CD14-positive monocyte (primary cell): ENCODE results near the gene BBS10. TPM values are rescaled to one million over a fixed set of nuclear protein-coding genes. Genes with fewer than 3 reads are reported as not detected.
A peak's percentile ranks its signal among the peaks of the same experiment; 100 is the strongest.

Experiments used
- DNase-seq, 3 donors: peaks; one replicate each; pipeline ENCODE4 v3.0.0-alpha.2; 2011 to 2022
- H2AFZ ChIP-seq: 2 replicates; pipeline ENCODE4 v1.6.0; 2012; ENCODE audit warnings: mild to moderate bottlenecking, low read depth, low read length, inconsistent platforms; ENCODE audit not compliant: insufficient read depth, poor library complexity, severe bottlenecking
- H3K27ac ChIP-seq, 2 donors: 1 replicate in 1 of 2; 2 replicates in 1 of 2; pipeline ENCODE4 v1.5.1; 2012 to 2013; ENCODE audit warnings: low read length in 2 of 2, control low read depth in 1 of 2, inconsistent platforms in 1 of 2, low read depth in 1 of 2, mild to moderate bottlenecking in 1 of 2
- H3K27me3 ChIP-seq, 2 donors: one replicate each; pipeline versions ENCODE4 v1.6.0 to v1.6.1; 2011 to 2013; ENCODE audit warnings: low read length in 2 of 2; ENCODE audit not compliant: control insufficient read depth in 2 of 2, insufficient read depth in 2 of 2
- H3K36me3 ChIP-seq, 2 donors: replicated peaks in 1 of 2; 1 replicate in 1 of 2; 2 replicates in 1 of 2; pipeline versions ENCODE4 v1.5.1 to v1.6.1; 2012 to 2013; ENCODE audit warnings: low read length in 2 of 2, control low read depth in 1 of 2, inconsistent platforms in 1 of 2, mild to moderate bottlenecking in 1 of 2; ENCODE audit not compliant: insufficient read depth in 2 of 2, control insufficient read depth in 1 of 2
- H3K4me1 ChIP-seq, 2 donors: 1 replicate in 1 of 2; 2 replicates in 1 of 2; pipeline versions ENCODE4 v1.5.1 to v1.6.1; 2012 to 2013; ENCODE audit warnings: low read length in 2 of 2, control low read depth in 1 of 2, inconsistent platforms in 1 of 2, mild to moderate bottlenecking in 1 of 2, moderate library complexity in 1 of 2; ENCODE audit not compliant: insufficient read depth in 2 of 2, control insufficient read depth in 1 of 2
- H3K4me2 ChIP-seq: replicated peaks from 2 replicates; pipeline ENCODE3; 2012; ENCODE audit warnings: low read length, moderate library complexity, mild to moderate bottlenecking; ENCODE audit not compliant: poor library complexity, severe bottlenecking; ENCODE audit errors: extremely low read depth
- H3K4me3 ChIP-seq, 3 experiments: fragments of 200-600 bp in 1 of 3; sonication (generic) in 1 of 3; replicated peaks in 1 of 3; 1 replicate in 2 of 3; 2 replicates in 1 of 3; pipeline ENCODE4 v1.5.1; 2011 to 2013; ENCODE audit warnings: low read length in 3 of 3, mild to moderate bottlenecking in 3 of 3, control low read depth in 2 of 3, low read depth in 2 of 3, inconsistent platforms in 1 of 3, moderate library complexity in 1 of 3
- H3K79me2 ChIP-seq: 2 replicates; pipeline ENCODE4 v1.6.0; 2012; ENCODE audit warnings: mild to moderate bottlenecking, control low read depth, inconsistent platforms, low read length, moderate library complexity; ENCODE audit not compliant: insufficient read depth
- H3K9ac ChIP-seq: 2 replicates; pipeline ENCODE4 v1.6.0; 2017; ENCODE audit warnings: low read length, mild to moderate bottlenecking; ENCODE audit not compliant: insufficient read depth, poor library complexity, severe bottlenecking
- H3K9me3 ChIP-seq, 2 donors: replicated peaks in 1 of 2; 1 replicate in 1 of 2; 2 replicates in 1 of 2; pipeline versions ENCODE4 v1.5.1 to v1.6.1; 2012 to 2013; ENCODE audit warnings: low read length in 2 of 2, control low read depth in 1 of 2; ENCODE audit not compliant: control insufficient read depth in 1 of 2, insufficient read depth in 1 of 2
- H4K20me1 ChIP-seq: 2 replicates; pipeline ENCODE4 v1.6.0; 2012; ENCODE audit warnings: mild to moderate bottlenecking, low read length, control low read depth, moderate library complexity; ENCODE audit not compliant: insufficient read depth
- H3K27ac Mint-ChIP-seq, 7 donors: one replicate each; pipeline ENCODE4 v1.8.0; 2020; ENCODE audit warnings: mild to moderate bottlenecking in 7 of 7, mixed read lengths in 7 of 7, moderate library complexity in 6 of 7, inconsistent platforms in 2 of 7
- H3K27me3 Mint-ChIP-seq, 3 donors: one replicate each; pipeline ENCODE4 v1.8.0; 2021 to 2022; ENCODE audit warnings: low read depth in 3 of 3, mild to moderate bottlenecking in 3 of 3, mixed read lengths in 3 of 3, moderate library complexity in 3 of 3, inconsistent platforms in 1 of 3
- H3K36me3 Mint-ChIP-seq, 2 donors: one replicate each; pipeline ENCODE4 v1.8.0; 2020; ENCODE audit warnings: mixed read lengths in 2 of 2, inconsistent platforms in 1 of 2, mild to moderate bottlenecking in 1 of 2
- H3K4me1 Mint-ChIP-seq: one replicate; pipeline ENCODE4 v1.8.0; 2020; ENCODE audit warnings: mild to moderate bottlenecking, mixed read lengths
- H3K4me3 Mint-ChIP-seq, 2 donors: one replicate each; pipeline ENCODE4 v1.8.0; 2020; ENCODE audit warnings: mild to moderate bottlenecking in 2 of 2, mixed read lengths in 2 of 2, moderate library complexity in 1 of 2
- H3K9me3 Mint-ChIP-seq, 7 donors: one replicate each; pipeline ENCODE4 v1.8.0; 2020 to 2022; ENCODE audit warnings: mixed read lengths in 7 of 7, mild to moderate bottlenecking in 6 of 7, moderate library complexity in 6 of 7, inconsistent platforms in 2 of 7
- WGBS: methylation state at CpG from one replicate; pipeline ENCODE4 v1.1.5; 2013; ENCODE audit warnings: missing lambda C conversion rate; ENCODE audit not compliant: insufficient coverage; 5-methylcytosine and 5-hydroxymethylcytosine counted together
- intact Hi-C, 2 donors: fragments of 100-400 bp; cut with micrococcal nuclease; formaldehyde crosslinking; loops; one replicate each; pipeline versions ENCODE4 v1.15.0 to v1.15.1; 2023
- polyA plus RNA-seq, 3 donors: library from polyadenylated mRNA; depleted of rRNA in 1 of 3; unstranded in 2 of 3; stranded (reverse) in 1 of 3; fragments of 300-500 nt in 2 of 3; fragments of >200 nt in 1 of 3; fragmentation: Illumina TruSeq in 2 of 3; gene quantifications; 1 replicate in 2 of 3; 2 replicates in 1 of 3; pipeline ENCODE4 v1.2.3, GENCODE V29; 2012 to 2021
- TF ChIP-seq, protein P1 (sequence below): fragments of 200-600 bp; IDR thresholded peaks from one replicate; pipeline ENCODE4 v1.8.0; 2022; ENCODE audit warnings: antibody characterized with exemption, mild to moderate bottlenecking

The BBS10 gene
- polyA plus RNA-seq, 3 donors: 1.4 to 2.6 (median 1.8) TPM

DNA sequence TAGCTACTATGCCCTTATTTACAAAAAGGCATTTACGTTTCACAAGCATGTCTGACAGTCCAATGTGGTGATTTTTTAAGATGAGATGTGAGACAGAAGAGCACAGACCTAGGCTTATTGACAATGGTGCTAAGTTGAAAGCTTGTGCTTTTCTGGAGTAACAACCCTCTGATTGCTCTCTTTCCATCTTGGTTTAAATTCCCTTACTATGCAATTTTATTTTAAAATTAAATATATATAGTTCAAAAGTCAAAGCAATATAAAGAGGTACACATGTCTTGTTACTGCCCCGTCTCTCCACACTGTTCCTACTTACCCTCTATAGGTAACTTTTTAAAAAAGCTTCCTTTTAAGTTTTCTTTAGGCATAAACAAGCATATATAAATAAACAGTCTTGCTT is 39.4 kb upstream of the BBS10 start:
- no peaks in the 10 kb centered on the region for H3K9me3 Mint-ChIP-seq
- H3K4me3 Mint-ChIP-seq: no peak overlapping the region
- H4K20me1 ChIP-seq: peaks cover 11% of the 10 kb centered on the region
- H3K27me3 Mint-ChIP-seq: peaks cover 0 to 1% (median 0%) of the 10 kb centered on the region in 3 donors
- no CpG with 5 or more reads among the region's 2 CpGs for WGBS
- H3K27ac Mint-ChIP-seq: no peak overlapping the region
- no peak overlapping the region for H2AFZ ChIP-seq
- TF ChIP-seq, protein P1, sequence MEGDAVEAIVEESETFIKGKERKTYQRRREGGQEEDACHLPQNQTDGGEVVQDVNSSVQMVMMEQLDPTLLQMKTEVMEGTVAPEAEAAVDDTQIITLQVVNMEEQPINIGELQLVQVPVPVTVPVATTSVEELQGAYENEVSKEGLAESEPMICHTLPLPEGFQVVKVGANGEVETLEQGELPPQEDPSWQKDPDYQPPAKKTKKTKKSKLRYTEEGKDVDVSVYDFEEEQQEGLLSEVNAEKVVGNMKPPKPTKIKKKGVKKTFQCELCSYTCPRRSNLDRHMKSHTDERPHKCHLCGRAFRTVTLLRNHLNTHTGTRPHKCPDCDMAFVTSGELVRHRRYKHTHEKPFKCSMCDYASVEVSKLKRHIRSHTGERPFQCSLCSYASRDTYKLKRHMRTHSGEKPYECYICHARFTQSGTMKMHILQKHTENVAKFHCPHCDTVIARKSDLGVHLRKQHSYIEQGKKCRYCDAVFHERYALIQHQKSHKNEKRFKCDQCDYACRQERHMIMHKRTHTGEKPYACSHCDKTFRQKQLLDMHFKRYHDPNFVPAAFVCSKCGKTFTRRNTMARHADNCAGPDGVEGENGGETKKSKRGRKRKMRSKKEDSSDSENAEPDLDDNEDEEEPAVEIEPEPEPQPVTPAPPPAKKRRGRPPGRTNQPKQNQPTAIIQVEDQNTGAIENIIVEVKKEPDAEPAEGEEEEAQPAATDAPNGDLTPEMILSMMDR: no peak
- no peaks in the 10 kb centered on the region for H3K9me3 ChIP-seq
- H3K4me1 ChIP-seq: no peaks in the 10 kb centered on the region
- peaks cover 77 to 90% of the 10 kb centered on the region in 2 donors for H3K36me3 Mint-ChIP-seq
- no peaks in the 10 kb centered on the region for H3K79me2 ChIP-seq
- no peaks in the 10 kb centered on the region for H3K27me3 ChIP-seq
- no peak overlapping the region for H3K4me2 ChIP-seq
- no peak overlapping the region for H3K27ac ChIP-seq
- intact Hi-C loops: no loop called here
- H3K9ac ChIP-seq: no peak overlapping the region
- H3K4me1 Mint-ChIP-seq: no peaks in the 10 kb centered on the region
- H3K4me3 ChIP-seq: no peak overlapping the region
- H3K36me3 ChIP-seq: peaks cover 90 to 100% of the 10 kb centered on the region in 2 donors
- DNase-seq: no peak

DNA sequence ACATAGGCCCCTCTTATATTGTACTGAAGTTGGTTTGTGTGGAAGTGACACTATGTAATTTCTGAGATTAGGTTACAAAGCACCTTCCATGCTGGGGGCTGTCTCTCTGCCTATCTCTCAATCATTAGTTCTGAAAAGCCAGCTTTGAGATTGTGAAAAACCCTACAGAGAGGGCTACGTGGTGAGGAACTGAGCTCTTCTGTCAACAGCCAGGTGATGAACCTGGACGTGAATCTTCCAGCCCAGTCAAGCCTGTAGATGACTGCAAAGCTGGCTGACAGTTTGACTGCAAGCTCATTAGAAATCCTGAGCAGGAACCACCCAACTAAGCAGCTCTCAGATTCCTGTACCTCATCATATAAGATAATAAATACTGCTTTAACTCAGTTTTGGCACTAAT is 36.3 kb upstream of the BBS10 start:
- no peak overlapping the region for H3K4me3 ChIP-seq
- Mint-ChIP-seq H3K27me3 (no peaks in the 10 kb centered on the region), H3K4me3 (no peak overlapping the region), H3K9me3 (no peaks in the 10 kb centered on the region), H3K27ac (no peak overlapping the region), H3K4me1 (no peaks in the 10 kb centered on the region), H3K36me3 (peaks cover 66 to 85% of the 10 kb centered on the region in 2 donors)
- intact Hi-C loops: no loop called here
- H3K9me3 ChIP-seq: no peaks in the 10 kb centered on the region
- H3K4me1 ChIP-seq: no peaks in the 10 kb centered on the region
- H3K4me2 ChIP-seq: no peak overlapping the region
- TF ChIP-seq, protein P1: no peak
- H3K36me3 ChIP-seq: peaks cover 60 to 82% of the 10 kb centered on the region in 2 donors
- no peak for DNase-seq
- no peak overlapping the region for H3K9ac ChIP-seq
- 100% methylated on average over 2 of the region's 2 CpGs for WGBS
- H4K20me1 ChIP-seq: no peaks in the 10 kb centered on the region
- no peak overlapping the region for H2AFZ ChIP-seq
- H3K27ac ChIP-seq: peak overlapping the region in 1 of 2 donors; percentile 9
- H3K27me3 ChIP-seq: no peaks in the 10 kb centered on the region
- H3K79me2 ChIP-seq: no peaks in the 10 kb centered on the region
